ENCODE results near the gene DMAC2. TPM values are rescaled to one million over a fixed set of nuclear protein-coding genes. Genes with fewer than 3 reads are reported as not detected.

DMAC2 gene
- total and polyA plus RNA-seq, 2 experiments from 2014 or later = 77.2 to 86.5 TPM

- Mint-ChIP-seq H3K27me3 (ENCODE audit: insufficient read depth, low read depth, poor library complexity) (peaks cover 10% of the 10 kb centered on the region), H3K27ac (no peak overlapping the region), H3K4me1 (peaks cover 18% of the 10 kb centered on the region), H3K4me3 (no peak overlapping the region), H3K36me3 (ENCODE audit: low read depth) (peaks cover 9% of the 10 kb centered on the region), H3K9me3 (peaks cover 3% of the 10 kb centered on the region; the same call in 2 of the 3 replicates)
- no peak overlapping the region for H3K4me3 ChIP-seq
- no peak overlapping the region for H3K4me2 ChIP-seq
- no peak overlapping the region for H3K27ac ChIP-seq (ENCODE audit: low read depth)
- H3K9me2 ChIP-seq (ENCODE audit: insufficient read depth) = no peaks in the 10 kb centered on the region
- no peak overlapping the region for H2AFZ ChIP-seq
- H3K79me2 ChIP-seq (replicated peaks; ENCODE audit: insufficient read depth) = peaks cover 9% of the 10 kb centered on the region
- peaks cover 8% of the 10 kb centered on the region for H3K4me1 ChIP-seq (ENCODE audit: insufficient read depth)
- no peaks in the 10 kb centered on the region for H3K36me3 ChIP-seq (ENCODE audit: insufficient read depth)
- TF ChIP-seq ETS1 (IDR thresholded peaks at IDR 0.05) (no peak), JUNB (IDR thresholded peaks at IDR 0.05; ENCODE audit: unreplicated experiment) (no peak), EZH2 (IDR thresholded peaks at IDR 0.05; ENCODE audit: low read depth, unreplicated experiment) (no peak), ZNF331 (CRISPR knock-in tag; IDR thresholded peaks at IDR 0.05; ENCODE audit: low read depth) (no peak), CTCF (conservative IDR thresholded peaks at IDR 0.05; ENCODE audit: low read depth in 2 of 2) (no peak), STAT1 (IDR thresholded peaks at IDR 0.05; ENCODE audit: unreplicated experiment) (no peak), EZH2phosphoT487 (IDR thresholded peaks at IDR 0.05; ENCODE audit: unreplicated experiment) (no peak), POLR2AphosphoS5 (IDR thresholded peaks at IDR 0.05; ENCODE audit: low read depth) (no peak), CREB1 (CRISPR knock-in tag; IDR thresholded peaks at IDR 0.05; ENCODE audit: low read depth) (no peak), ZNF114 (CRISPR knock-in tag; IDR thresholded peaks at IDR 0.05) (no peak), NANOG (IDR thresholded peaks at IDR 0.05; ENCODE audit: borderline replicate concordance) (no peak), ZNF462 (CRISPR knock-in tag; IDR thresholded peaks at IDR 0.05) (no peak), REST (IDR thresholded peaks at IDR 0.05; ENCODE audit: unreplicated experiment) (no peak)
- 0 out of 2 replicates have a peak, but pooled peaks cover 2% of the 10 kb centered on the region for H3K27me3 ChIP-seq (ENCODE audit: insufficient read depth)
- no peaks in the 10 kb centered on the region; the same call in 1 of the 2 replicates for H4K20me1 ChIP-seq (replicated peaks; ENCODE audit: insufficient read depth)
- ATAC-seq (no peak), DNase-seq (ENCODE audit: low spot score) (no peak)
- H3F3A ChIP-seq (replicated peaks; ENCODE audit: low read depth) = no peaks in the 10 kb centered on the region
Measured at GRCh38 chr19:41441321-41441945, 1.7 kb upstream of the DMAC2 start.
